GM18907 (cell line): ENCODE results near the gene CDADC1.
"Not testable (repeated sequence)": the region's sequence is repeated elsewhere in the genome, so short reads cannot be mapped to it uniquely, and the experiment has no call there.

ENCODE experiments used
- ATAC-seq: cut with Tn5 transposase; IDR thresholded peaks from one replicate; pipeline ENCODE4 v1.9.1; 2021; ENCODE audit warnings: mild to moderate bottlenecking, moderate library complexity; ENCODE audit not compliant: unreplicated experiment

Gene CDADC1

DNA sequence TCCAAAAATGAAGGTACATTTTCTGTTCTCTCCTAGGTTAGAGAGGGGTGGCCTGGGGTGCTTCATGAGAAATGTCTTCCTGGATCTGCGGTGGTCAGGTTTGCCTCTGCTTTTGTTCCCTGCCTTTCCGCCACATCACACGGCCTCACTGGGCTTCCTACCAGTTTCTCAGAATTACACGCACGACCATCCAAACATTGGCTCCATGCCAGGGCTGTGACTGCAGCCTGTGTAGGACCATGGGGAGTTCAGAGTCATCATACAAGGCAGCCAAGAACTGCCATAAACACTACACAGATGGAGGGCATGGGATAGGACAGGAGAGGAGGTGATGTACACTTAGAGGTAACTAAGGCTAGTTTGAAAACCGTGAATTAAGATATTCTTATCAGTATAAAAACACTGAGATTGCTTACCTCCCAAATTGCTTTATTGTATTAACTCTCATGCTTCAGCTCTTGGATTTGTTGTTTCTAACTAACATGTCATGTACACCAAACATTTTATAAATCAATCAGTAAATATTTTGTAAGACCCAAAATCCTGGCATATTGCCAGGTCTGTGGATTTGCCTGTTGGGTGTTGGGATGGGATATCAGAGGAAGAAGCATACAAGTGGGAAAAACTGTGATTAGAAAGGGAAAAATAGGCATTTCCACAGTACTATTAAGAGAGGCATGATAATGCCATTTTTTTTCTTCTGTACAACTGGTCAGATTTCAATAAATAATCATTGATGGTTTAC is 45.2 kb downstream of the CDADC1 start:
- ATAC-seq, result no peak

DNA sequence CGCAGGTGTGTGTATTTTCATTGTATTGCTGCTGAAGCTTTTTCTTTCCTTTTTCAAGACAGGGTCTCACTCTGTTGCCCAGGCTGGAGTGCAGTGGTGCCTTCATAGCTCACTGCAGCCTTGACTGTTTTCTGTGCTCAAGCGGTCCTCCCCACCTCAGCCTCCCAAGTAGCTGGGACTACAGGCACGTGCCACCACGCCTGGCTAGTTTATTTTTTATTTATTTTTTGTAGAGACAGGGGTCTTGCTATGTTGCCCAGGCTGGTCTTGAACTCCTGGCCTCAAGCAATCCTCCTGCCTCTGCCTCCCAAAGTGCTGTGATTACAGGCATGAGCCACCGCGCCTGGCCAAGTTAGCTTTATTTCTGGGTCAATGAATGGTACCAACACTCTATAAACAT is 47.0 kb downstream of the CDADC1 start:
- not testable (repeated sequence) for ATAC-seq

DNA sequence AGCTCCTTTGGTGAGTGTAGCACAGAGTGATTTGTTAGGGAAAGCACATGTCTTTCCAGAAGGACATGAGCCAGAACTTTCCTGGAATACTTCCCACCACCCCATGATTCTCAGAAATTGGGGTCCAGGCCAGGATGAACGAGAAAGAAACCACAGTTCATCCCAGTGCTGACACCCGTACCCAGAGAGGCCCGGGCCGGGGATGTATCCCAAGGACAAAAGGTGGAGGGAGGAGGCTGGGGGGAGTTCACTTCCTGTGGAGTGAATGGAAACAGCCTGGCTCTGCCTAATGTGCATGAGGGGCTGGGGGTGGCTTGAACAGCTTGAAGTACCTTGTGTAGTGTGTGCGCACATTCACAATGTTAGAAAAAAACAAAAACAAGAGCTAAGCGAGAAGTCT is 47.5 kb downstream of the CDADC1 start:
- ATAC-seq, result no peak

DNA sequence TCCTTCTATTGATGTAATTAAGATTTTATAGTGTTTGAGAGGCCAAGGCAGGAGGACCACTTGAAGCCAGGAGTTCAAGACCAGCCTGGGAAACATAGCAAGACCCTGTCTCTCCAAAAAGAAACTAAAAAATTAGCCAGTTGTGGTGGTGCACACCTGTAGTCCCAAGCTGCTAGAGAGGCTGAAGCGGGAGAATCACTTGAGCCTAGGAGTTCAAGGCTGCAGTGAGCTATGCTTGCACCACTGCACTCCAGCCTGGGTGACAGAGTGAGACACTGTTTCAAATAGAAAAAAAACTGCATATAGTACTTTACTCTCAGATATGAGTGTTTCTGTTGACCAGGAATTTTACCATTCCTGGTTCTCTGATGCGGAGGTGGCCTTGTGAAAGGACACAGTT is 48.9 kb downstream of the CDADC1 start:
- no peak for ATAC-seq

DNA sequence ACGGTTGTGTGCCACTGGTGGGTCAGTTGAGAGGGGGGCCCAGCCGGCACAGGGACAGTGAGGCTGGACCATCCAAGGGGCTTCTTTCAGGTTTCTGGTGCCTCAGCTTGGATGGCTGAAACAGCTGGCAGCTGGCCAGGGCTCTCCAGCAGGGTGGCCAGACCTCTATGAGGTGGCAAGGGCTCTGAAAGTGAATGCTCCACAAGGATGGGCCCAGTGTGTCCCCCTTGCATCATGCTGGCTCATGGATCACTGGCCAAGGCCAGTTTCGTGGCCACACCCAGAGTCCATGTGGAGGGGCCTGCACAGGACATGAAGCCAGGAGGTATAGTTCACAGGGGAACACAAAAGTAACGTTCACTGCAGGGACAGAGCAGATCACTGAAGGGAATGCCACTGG is 49.6 kb downstream of the CDADC1 start:
- no peak for ATAC-seq

DNA sequence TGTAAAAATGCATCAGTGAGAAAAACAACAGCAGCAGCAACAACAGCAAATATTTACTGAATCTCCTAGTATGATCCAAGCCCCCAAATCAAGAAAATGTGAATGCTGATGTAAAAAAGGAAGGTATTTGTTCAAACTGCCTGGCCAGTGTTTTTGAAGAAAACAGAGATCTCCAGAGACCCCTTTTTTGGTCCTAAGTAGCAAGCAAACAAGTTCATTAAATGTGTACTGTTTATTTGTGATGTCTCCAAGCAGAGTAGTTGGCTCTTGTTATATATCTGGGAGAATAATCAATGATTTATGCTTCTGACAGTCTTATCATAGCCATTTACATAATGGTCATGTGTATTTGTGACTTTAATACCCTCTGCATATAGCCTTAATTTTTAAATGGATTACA is 50.7 kb downstream of the CDADC1 start:
- no peak for ATAC-seq

DNA sequence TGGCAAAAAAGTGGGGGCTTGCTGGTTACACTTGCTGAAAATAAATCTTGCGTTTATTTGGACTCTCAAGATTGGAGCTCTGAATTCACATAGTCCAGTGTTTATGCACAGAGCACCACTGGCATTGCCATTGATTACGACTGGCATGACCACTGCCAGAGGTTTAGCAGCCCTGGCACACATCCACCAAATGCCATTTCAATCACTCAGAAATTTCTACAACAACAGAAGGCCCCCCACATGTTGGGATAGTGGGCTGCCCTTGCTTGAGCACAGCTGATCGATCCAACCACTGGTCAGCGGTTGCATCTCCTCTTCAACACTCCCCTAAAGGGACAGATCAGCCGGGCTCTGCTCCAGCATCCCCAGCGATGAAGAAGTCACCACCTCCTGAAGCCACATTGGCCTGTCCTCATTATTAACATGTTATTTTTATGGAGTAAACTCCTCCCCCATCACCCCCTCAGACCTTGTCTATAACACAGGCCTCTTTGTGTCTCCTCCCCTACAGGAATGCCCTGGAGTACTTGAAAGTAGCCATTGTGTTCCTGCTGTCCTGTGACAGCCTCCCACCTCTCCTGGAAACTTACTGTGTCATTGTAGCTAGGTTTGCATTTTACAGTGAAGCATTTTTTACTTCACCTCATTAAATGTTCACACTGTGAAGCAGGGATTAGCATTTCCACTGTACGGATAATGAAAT is 51.3 kb downstream of the CDADC1 start:
- no peak for ATAC-seq

DNA sequence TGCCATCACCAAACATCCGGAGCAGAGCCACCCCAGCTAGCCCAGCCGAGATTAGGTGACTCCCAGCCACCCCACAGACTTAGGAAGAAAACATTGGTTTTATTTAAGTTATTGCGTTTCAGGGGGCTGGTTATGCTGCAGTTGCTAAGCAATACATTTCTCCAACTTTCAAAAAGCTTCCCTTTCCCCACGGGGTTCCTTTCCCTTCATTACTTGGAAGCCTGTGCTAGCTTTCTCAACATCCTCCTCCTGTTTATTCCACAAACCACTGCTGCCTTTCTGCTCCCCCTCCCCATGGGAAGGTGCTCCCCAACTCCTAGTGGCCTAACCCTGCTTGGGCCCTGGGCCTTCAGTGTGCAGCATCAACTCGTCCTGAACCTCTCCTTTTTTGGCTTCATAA is 52.6 kb downstream of the CDADC1 start:
- ATAC-seq, result no peak

DNA sequence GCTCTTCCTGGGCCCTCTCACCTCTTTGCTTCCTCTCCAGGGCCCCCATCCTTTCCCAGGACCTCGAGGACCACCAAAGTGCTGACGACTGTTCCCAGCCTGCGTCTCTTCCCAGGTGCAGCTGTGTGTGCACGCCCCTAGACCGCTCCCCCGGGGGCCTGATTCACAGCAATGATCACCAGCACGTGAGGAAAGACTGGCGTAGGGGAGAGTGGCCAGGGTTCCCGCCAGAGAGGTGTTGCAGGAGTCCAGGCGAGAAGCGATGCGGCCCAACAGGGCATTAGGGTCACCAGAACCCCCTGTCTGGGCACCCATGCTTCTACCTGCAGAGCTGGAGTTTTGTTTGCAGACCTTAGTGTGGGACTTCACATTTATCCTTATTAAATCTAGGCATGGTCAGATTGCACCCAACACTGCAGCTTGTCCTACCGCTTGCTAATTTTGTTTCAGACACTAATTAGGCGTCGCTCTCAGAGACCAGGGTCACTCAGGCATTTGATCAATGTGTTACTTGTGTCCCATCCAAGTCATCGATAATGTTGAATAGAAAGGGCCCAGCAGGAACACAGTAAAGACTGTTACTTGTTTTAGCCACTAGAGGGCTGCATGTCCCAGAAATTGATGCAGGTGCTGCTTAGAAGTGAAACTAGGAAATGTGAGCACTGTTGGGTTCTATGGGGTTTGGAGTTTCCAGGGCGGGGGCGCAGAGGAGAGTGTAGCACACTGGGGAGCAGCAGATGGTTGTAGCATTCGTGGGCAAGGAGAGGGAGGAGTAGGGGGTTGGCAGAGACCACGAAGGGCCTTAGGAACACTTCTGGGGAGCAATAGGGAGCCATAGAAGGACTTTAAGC is 53.2 kb downstream of the CDADC1 start:
- peak; percentile 93 for ATAC-seq

DNA sequence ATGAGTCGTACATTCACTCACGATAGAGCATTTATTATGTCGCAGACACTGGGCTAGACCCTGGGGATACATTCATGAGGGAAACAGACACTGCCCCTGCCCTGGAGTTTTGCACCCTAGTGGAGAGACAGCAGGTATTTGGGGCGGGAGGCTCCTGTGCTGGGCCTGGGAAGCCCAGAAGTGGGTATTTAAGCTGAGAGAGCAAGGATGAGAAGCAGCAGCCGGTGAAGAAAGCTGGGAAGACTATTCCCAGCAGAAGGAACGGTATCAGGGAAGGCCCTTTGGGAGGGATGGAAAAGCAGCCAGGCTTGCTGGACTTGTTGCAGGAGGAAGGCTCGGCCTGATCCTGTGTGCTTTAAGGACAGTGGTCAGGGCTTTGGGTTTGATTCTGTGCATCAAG is 54.5 kb downstream of the CDADC1 start:
- no peak for ATAC-seq

DNA sequence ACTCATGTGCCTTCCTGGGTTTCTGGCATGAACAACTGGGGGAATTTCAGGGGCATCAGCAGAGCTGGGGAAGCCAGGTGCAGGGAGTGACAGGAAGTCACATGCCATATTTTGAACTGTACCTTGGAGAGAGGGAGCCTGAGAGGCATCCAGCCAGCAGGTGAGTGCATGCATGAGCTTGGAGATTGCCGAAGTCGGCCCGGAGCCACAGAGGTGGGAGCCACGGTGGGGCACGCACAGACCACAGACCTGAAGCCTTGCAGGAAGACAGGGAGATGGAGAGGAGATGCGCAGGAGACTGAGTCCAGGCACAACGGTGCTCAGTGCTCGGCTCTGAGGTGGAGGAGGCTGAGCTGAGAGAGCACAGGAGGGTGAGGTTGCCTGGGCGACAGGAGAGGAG is 55.1 kb downstream of the CDADC1 start:
- no peak for ATAC-seq

DNA sequence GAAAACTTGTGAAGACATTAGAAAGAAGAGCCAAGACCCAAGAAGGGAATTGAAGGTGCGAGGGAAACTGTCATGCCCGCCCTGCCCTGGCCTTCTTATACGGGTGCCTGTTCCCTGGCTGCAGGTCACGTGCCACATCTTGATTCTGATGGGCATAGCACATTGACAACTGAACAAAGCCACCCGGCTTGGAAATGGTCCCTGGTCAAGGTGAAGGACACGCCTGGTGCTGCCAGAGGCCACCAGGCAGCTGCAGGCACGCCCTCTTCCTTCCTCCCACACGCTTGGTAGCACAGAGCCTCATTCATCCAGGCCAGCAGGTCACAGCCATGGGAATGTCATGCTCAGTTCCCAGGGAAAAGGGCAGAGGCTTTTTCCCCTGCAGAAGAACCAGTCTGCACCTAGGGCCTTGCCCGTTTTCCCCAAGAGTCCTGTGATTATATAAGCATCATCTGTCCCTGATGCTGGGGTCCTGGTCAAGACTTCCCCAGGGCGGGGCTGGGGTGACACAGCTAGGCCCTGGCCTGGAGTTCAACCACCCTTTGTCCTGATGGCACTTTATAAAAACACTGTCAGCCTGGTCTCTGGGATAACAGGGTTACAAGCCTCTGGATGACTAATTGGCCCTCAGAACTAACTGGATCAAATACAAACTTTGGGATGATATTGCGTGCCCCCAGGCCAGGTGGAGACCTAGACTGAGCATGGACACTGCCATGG is 56.0 kb downstream of the CDADC1 start:
- ATAC-seq, result no peak

DNA sequence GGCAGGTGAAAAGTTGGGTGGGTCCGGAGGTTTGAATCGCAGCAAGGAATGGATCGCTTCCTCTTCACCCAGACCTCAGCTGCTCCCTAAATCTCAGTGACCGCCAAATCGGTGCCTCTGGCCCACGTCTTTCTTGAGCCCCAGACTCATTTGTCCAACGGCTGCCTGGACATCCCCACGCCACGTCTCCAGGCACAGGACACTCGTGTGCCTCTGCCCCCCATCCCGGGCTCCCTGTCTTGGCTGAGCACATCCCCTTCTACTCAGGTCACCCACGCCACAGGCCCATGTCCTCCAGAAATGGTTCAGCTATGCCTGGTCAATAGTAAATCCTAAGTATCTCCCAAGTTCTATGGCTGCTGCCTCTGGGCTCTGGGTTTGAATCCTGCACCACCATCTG is 56.6 kb downstream of the CDADC1 start:
- no peak for ATAC-seq

DNA sequence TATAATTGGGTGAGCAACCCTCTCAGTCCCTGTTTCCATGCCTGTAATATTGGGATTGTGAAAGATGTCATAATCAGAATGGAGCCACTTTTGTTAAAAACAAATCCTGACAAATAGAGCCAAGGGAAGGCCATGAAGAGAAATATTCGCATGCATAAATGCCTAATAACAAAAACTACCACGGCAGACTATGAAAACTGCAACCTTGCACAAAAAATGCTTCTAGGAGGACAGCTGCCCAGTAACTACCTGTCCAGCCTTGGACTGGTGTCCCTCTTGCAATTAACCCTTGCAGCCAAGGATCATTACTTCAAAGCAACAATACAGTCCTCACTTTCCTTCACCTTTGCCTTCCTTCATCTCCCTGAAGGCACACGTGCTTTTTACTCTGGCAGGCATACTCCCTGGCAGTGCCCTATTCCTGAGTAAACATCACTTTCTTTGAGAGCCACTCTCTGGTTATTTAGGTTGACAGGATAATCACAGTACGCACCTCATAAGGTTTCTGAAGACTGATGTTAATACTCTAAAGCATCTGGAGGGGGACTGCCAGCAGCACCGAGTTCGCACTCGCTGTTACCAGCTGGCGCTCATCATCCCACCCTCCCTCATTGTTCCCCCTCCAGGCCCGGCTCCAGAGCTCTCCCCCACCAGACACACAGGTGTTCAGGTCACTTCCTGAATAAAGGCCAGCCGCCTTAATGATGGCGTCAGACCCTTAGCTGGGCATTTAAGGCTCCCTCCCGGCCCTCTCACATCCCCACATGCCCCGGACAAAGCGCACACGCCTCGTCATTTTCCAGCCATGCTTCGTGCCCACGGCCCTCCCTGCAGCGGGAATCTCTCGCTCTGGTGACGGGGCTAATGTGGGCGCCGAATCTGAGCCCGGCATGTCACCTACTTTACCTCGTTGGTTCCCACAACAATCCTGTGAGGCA is 57.3 kb downstream of the CDADC1 start:
- ATAC-seq, result no peak

DNA sequence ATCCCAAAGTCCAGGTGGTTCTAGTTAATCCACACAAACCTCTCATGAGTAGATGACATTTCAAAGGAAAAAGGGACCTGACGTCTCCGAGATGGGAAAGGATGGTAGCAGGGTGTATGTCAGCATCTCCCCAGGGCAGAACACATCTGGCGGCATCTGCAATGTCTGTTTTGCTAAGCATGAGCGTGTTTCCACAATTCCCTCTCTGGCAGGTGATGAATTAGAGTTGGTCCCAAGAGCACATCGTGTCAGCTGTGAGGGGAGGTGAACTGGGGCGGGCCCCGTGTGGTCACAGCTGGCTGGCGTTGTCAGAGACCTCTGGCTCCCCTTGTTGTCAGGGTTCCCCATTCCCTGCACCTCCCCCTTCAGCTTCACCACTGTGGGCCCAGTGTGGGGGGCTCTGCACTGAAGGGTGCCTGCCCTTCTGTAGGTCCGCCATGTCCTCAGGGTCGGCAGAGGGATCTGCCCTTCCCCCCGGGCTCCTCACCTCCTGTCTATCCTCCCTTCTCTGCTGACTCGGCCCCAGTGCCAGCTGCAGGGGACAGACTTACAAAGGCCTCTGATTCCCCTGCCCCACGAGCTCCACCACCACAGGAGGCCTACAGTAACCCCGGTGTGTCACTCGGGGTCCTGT is 58.2 kb downstream of the CDADC1 start:
- no peak for ATAC-seq

DNA sequence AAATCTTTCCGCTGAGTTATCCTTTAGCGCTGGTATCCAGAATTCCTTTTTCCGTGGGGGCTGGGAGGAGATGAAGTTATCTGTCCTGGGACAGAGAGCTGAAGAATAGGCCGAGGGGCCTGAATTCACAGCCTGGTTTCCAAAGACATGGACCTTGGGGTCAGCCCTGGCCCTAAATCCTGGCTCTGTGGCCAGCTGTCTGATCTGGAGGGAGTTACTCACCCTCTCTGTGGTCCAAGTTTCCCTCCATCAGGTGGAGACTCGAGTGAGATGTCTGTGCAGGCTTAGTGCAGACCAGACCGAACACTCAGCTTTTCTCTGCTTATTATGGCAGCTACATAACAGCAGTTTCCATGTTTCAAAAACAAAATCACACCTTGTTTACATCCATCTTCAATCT is 59.6 kb downstream of the CDADC1 start:
- ATAC-seq, result no peak

DNA sequence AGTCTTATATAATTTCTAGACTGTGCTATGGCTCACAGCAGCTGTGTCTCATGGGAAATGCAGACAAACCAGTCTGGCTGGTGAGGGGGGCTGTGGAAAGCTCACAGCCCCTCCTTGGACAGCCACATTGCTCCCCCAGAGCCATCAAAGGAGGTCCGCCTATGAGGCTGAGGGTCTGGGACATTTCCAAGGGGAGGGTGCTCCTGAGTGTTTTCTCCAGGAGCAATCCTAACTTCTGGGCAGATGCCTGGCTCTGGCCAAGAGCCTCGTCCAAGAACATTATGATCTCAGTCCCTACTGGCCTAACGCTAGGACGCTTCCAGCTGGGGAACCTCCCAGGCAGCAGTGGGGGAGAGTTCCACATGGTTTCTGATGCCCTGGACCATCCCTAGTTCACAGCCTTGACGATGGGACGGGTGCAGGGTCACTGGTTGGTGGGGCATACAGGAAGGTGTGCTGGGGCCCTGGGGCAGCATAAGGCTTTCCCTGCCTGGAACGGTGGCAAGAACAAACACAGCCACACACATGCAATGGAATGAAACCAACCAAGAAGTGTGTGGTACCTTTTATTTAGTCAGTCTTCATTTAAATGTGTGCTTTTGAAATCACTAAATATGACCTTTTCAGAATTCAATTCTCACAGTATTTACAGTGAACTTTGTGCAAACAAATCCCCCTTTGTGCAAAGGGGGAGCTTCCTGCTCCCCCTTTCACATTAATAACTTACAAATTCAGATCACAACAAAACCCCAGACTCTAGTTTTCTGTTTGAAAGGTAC is 60.6 kb downstream of the CDADC1 start:
- ATAC-seq, result no peak

DNA sequence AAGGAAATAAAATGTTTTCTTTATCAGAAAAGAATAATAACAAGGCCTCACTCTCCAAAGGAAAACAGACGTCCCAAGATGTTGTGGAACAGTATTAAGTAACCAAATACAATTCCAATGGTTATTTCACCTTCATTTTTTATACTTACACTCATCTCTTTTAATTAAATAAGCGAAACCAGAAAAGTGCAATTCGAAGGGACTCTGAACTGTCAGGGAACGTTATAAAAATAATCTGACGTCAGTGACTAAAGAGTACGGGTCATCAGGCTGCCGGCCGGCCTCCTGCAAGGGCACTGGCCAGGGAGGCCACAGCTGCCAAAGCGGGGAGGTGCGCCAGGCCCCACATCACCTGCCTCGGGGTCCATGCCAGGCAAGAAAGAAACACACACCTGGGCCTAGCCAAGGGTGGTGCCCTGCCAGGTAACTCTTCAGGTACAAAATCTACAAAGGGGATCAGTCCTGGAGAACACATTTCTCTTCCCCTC is 61.2 kb downstream of the CDADC1 start:
- ATAC-seq, result no peak

DNA sequence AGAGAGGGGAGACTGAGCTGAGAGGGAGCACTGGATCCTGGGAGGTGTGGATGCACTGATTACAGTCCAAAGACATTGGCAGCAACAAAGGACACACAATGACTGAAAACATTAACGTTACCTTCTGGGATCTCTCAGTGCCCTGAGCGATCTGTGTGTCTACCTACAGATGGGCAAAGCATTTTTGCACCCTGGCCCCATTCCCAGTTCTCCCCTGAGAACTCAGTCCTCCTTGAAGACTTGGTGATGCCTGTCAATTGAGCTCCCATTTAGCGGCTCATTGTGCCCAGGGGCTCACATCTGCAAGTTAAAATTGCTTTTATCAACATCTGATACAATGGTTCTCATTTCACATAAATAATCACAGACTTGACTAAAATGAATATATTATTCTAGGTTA is 62.5 kb downstream of the CDADC1 start:
- ATAC-seq, result no peak
